ENCODE results near the gene PLEKHO2.

Gene PLEKHO2

DNA sequence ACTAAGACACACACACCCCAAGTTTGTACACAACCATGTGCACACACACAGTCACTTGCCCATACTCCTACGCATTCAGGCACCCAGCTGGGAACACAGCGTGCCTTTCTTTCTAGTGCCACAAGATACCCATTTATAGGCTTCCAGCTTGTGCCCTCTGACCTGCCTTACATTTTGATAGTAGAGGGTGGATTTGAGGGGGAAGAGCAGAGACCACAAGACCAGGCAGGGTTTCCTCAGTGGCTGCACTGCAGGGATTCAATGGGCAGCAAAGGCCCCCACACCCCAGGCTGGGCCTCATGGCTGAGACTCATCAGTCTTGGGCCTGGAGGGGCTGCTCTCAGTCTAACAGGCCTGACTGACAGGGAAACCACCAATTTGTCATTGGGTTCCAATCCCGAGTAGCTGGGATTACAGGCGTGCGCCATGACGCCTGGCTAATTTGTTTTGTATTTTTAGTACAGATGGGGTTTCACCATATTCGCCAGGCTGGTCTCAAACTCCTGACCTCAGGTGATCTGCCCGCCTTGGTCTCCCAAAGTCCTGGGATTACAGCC lies 51.2 kb downstream of the PLEKHO2 start:
- no peak for DNase-seq (ENCODE audit: low spot score)

DNA sequence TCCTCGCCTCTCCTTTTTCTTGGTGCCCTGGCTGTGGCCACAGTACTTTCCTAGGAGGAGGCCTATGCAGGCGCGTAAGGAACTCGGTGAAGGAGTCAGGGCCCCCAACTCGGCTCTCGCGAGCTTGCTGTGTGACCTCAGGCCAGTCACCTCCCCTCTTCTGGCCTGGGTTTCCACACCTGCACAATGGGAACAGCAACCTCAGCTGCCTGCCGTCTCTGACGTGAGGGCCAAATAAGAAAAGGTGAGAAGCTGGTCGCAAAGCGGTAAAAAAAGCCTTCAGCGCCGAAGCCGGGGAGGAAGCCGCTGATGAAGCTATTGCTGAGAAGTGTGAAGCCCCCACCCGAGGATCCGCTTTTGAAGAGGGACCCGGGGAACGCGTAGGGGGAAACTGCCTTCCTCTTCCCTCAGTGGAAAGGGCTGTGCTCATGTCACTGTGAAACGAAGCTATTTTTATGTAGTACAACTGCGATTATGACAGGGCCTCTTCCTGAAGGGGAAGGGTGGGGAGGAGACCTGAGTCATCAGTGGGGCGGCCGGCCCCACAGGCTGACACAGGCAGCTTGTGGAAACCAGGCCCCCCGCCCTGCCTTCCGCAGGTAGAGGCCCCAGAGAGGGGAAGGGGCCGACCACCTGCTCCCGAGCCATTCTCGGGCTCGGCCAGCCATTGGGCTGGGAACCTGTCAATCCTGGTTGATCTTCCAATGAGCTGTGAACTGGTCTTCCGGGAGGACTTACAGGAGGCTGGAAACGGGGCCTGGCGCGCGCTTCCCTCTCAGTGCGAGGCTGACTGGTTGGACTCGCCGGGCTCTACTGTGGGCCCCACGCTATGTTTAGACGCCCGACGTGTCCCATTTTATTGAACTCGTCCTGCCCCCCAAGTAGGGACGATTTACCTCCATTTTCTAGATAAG lies 52.0 kb downstream of the PLEKHO2 start:
- peak; percentile 99 for DNase-seq (ENCODE audit: low spot score)

DNA sequence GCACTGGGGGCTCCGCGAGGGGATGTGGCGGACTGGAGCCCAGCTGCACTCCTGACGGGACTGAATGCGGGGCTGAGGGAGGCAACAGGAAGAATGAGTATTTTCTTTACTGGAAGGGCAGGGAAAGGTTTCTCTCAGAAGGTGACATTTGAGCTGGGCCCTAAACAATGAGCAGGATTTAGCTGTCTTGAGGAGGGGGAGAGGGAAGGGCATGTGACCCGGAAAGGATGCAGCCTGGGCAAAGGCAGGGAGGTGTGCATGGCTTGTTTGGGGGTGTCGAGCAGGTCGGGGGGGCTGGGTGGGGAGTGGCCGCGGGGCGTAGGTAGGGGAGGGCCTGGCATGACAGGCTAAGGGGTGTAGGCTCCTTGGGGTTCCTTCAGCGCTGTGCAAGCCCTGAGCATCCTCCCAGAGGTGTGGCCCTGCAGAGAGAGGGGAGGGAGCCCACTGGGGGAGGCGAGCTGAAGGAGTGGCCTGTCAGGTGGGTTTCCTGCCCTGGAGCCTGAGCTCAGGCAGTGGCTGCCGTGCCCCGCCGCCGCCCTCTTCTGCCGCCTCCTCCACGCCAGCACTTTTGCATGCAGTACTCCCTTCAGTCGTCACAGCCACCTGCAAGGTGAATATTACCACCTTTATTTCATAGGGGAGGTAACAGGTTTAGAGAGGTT lies 52.8 kb downstream of the PLEKHO2 start:
- peak; percentile 95 for DNase-seq (ENCODE audit: low spot score)

DNA sequence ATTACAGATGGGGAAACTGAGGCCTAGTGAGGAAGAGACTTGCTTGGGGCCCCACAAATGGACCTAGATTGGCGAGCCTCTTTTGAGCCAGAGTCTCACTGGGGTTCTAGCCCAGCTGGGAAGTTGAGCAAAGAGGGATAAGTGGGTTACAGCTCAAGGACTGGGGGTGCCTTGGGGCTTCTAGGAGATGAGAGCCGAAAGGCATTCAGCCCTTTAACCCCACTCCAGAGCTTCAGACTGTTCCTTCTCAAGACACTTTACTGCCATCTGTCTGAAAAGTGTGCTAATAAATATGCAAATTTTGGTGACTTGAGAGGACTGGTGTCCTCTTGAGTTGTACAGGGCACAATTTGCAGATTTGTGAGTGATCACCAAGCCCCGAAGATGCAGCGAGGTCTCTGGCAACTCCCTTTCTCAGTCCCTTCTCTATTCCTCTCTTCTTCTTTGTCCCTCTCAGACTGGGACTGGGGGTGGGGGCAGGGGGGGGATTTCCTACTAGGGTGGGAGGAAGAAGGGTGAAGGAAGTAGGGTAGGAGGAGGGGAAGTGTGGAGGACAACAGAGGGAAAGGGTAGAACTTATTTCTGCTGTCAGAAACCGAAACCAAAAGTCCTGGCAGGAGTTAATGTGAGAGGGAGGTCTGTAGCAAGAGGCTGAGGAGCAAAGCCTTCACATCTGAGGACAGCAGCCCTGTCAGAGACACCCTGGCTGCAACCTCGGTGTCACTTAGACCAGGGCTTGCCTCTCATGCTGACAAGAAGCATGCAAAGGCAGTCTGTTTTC lies 53.8 kb downstream of the PLEKHO2 start:
- DNase-seq (ENCODE audit: low spot score), result peak; percentile 67

GRCh38 chr15:64896371-64897069 lies 54.8 kb downstream of the PLEKHO2 start:
- DNase-seq (ENCODE audit: low spot score), result no peak

- DNase-seq (ENCODE audit: low spot score), result no peak
Measured at GRCh38 chr15:64897345-64897985, 55.8 kb downstream of the PLEKHO2 start.

GRCh38 chr15:64898406-64898805 lies 56.7 kb downstream of the PLEKHO2 start:
- DNase-seq (ENCODE audit: low spot score), result no peak

GRCh38 chr15:64901141-64901540 lies 59.4 kb downstream of the PLEKHO2 start:
- DNase-seq (ENCODE audit: low spot score), result no peak

GRCh38 chr15:64901914-64902313 lies 60.2 kb downstream of the PLEKHO2 start:
- DNase-seq (ENCODE audit: low spot score), result peak; percentile 59

DNA sequence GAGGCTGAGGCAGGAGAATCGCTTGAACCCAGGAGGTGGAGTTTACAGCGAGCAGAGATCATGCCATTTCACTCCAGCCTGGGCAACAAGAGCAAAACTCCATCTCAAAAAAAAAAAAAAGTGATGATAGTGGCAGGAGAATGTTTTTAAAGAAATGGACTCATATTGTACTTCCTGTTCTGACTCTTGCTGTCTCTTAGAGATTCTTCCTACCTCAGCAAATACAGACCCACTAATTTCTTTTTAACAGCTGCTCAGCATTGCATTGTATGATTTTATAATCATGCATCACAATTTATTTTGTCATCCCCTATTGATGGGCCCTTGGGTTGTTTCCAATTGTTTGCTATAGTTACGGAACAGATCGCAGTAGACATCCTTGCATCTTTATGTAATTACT lies 61.1 kb downstream of the PLEKHO2 start:
- DNase-seq (ENCODE audit: low spot score), result no peak

DNA sequence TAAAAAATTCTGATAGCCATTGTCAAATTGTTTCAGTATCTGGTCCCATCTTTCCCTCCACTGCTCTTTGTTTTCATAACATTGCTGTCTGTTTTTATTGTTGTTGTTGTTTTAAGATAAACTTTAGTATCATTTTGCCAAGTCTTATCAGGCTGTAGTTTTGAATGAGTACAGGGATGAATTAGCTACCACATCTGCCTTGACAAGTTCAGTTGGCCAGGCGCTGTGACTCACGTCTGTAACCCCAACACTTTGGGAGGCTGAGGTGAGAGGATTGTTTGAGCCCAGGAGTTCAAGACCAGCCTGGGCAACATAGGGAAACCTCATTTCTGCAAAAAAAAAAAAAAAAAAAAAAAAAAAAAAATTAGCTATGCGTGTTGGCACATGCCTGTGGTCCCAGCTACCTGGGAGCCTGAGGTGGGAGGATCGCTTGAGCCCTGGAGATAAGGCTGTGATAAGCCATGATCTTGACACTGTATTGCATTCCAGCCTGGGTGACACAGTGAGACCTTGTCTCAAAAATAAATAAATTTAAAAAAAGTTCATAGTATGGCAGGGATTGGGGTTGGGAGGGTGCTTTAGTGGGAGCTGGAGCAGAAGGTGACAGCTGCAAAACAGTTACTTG lies 61.7 kb downstream of the PLEKHO2 start:
- no peak for DNase-seq (ENCODE audit: low spot score)

DNA sequence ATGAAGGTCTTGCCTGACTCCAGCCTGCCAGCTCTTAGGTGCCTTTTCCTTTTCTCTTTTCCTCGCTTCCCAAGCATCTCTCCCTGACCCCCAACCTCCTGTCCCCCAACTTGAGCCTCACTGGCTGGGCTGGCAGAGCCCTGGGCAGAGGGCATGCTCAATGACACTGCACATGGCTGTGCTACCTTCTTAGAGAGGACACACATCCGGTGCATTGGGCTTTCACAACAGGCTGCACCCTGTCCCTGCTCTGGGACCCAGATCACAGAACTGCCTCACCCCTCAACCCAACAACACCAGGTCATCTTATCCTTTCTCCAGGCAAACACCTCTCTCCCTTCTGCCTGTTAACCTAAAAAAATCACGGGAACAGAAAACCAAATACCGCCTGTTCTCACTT lies 62.5 kb downstream of the PLEKHO2 start:
- DNase-seq (ENCODE audit: low spot score), result no peak

- peak; percentile 75 for DNase-seq (ENCODE audit: low spot score)
Measured at GRCh38 chr15:64905119-64905831, 63.6 kb downstream of the PLEKHO2 start.

DNA sequence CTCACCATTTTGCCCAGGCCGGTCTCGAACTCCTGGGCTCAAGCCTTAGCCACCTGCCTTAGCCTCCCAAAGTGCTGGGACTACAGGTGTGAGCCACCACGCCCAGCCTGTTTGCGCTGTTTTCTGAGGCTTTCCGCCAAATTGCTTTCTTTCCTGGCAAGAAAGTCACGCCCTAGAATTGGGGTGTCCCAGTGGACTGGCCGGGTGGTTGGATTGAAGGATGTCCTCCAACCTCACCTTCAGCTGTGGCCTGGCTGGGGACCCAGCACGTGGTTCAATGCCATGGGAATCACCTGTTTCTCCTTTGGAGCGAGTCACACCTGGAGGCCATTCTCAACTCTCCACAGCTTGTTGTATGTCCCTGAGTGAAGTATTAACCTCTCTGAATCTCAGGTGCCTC lies 64.2 kb downstream of the PLEKHO2 start:
- DNase-seq (ENCODE audit: low spot score), result no peak

- no peak for DNase-seq (ENCODE audit: low spot score)
Measured at GRCh38 chr15:64906402-64906801, 64.7 kb downstream of the PLEKHO2 start.

- DNase-seq (ENCODE audit: low spot score), result no peak
Measured at GRCh38 chr15:64907991-64908390, 66.3 kb downstream of the PLEKHO2 start.

DNA sequence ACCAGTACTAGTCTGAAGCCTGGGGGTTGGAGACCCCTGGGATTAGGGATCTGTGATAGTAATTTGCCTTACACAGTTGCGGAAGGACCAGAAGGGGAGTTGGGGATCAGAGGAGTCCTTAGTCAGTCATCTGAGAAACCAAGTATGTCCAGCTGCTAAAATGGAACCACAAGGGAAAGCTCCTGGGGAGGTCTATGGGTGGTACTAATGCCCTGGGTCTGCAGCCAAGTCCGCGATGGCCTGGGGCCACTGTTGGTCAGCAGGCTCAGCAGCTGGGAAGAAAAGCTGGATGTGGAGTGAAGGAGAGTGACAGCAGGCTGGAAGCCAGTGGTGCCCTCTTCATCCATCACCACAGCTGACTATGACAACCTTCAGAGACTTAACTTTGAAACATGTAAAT lies 67.8 kb downstream of the PLEKHO2 start:
- DNase-seq (ENCODE audit: low spot score), result no peak

DNA sequence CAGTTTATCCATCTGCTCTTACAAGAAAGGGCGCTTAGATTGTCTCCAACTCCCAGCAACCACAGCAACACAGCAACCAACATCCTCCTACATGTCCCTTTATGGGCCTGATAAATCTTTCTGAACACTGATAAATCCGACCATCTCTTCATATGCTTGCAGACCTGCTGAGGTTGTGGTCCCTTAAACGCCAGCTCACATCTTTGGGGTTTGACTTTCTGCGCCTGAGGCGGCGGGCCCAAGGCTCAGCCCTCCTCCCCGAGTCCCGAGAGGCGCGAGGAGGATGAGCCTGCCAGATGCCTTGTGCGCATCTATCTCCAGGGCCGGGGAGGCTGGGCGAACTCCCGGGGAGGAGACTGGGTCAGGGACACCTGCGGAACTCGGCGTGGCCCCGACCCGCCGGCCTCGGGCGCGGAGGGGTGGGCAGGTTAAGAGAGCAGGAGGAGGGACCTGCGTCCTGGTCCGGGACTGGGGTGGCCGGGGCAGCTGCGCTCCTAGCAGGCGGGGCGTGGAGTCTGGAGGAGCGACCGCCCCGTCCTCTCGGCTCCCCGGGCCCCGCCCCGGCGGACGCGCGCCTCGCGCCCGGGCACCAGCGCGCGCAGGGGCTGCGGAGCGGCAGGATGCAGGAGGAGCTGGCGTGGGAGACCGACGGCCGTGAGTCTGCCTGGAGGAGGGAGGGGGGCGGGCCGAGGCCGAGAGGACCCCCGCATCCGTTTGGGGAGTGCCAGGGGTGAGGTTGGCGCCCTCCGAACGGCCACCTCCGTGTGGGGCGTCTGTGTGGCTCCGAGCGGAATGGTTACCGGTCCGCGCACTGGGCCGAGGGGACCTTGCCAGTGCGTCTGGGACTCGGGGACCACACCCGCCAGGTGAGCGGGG lies 69.8 kb downstream of the PLEKHO2 start, which contains the start of gene ANKDD1A:
TSS of gene ANKDD1A (plus strand) at position 592 of the 876 bp plus-strand sequence. CDS start at position 621, 29 bp downstream.
- no peak for DNase-seq (ENCODE audit: low spot score)

Data from CD4-positive, alpha-beta T cell treated with Interleukin-6 at 100 ng/mL for 8 hours (primary cell).